Esophagus muscularis mucosa (tissue), 4 donors: ENCODE results near the gene DHPS.

Experiments
- EP300 ChIP-seq: sonication (generic); formaldehyde crosslinking; IDR thresholded peaks from one replicate; pipeline ENCODE4 v1.6.1; 2017; ENCODE audit warnings: antibody characterized with exemption
- POLR2A ChIP-seq: fragments of 450-650 bp; IDR thresholded peaks from one replicate; pipeline ENCODE4 v1.6.1; 2017; ENCODE audit warnings: antibody characterized with exemption, moderate library complexity, mild to moderate bottlenecking, low read depth
- POLR2AphosphoS5 ChIP-seq, 2 donors: sonication (generic); formaldehyde crosslinking; IDR thresholded peaks; one replicate each; pipeline ENCODE4 v1.6.1; 2017; ENCODE audit warnings: antibody characterized with exemption in 2 of 2
- TF ChIP-seq, protein P1 (sequence below), 3 experiments: fragments of 200-600 bp in 2 of 3; fragments of 450-650 bp in 1 of 3; sonication (generic) in 2 of 3; IDR thresholded peaks; one replicate each; pipeline ENCODE4 v1.5.1; 2017 to 2019; ENCODE audit warnings: antibody characterized with exemption in 3 of 3, mild to moderate bottlenecking in 2 of 3, moderate library complexity in 1 of 3

DNA sequence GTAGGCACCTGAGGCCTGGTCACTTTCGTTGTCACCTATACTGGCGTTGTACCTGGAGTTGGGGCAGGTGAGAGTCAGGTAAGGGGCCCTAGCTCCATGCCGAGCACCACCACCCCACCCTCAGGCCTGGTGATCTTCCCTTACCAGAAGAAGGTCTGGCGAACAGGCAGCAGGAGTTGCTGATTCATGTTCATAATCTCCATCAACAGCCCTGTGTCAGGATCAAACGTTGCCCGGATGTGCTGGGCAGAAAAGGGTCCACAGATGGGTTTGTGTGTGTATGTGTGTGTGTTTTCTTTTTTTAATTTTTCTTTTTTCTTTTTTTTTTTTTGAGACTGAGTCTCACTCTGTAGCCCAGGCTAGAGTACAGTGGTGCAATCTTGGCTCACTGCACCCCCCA, 29.5 kb downstream of the DHPS start:
- TF ChIP-seq POLR2AphosphoS5 (IDR thresholded peaks at IDR 0.05) (no peak), POLR2A (no peak), EP300 (no peak)
- TF ChIP-seq, protein P1, sequence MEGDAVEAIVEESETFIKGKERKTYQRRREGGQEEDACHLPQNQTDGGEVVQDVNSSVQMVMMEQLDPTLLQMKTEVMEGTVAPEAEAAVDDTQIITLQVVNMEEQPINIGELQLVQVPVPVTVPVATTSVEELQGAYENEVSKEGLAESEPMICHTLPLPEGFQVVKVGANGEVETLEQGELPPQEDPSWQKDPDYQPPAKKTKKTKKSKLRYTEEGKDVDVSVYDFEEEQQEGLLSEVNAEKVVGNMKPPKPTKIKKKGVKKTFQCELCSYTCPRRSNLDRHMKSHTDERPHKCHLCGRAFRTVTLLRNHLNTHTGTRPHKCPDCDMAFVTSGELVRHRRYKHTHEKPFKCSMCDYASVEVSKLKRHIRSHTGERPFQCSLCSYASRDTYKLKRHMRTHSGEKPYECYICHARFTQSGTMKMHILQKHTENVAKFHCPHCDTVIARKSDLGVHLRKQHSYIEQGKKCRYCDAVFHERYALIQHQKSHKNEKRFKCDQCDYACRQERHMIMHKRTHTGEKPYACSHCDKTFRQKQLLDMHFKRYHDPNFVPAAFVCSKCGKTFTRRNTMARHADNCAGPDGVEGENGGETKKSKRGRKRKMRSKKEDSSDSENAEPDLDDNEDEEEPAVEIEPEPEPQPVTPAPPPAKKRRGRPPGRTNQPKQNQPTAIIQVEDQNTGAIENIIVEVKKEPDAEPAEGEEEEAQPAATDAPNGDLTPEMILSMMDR (IDR thresholded peaks at IDR 0.05), result no peak
